HEK293 (cell line): ENCODE measurements around the gene ZNF597.

Experiments
- CTCF ChIA-PET: fragments of 350-600 bp; formaldehyde crosslinking; extraction: SDS; loops from one replicate; lab custom pipeline; 2021; ENCODE audit warnings: antibody characterized with exemption; lab: Yijun Ruan, JAX
- POLR2A ChIA-PET: fragments of 300-600 bp; formaldehyde crosslinking; extraction: SDS; loops from one replicate; lab custom pipeline; 2020; ENCODE audit warnings: antibody characterized with exemption, inconsistent platforms; lab: Yijun Ruan, JAX
- H3K27ac ChIP-seq: fragments of 200-500 bp; sonication (Bioruptor generic); 2 replicates; pipeline ENCODE4 v1.5.1; 2014; ENCODE audit warnings: low read depth, low read length, control low read depth, inconsistent platforms; ENCODE audit errors: extremely low read depth
- H3K36me3 ChIP-seq, 2 experiments: fragments of 200-500 bp in 1 of 2; sonication (Bioruptor generic) in 1 of 2; 1 replicate in 1 of 2; 2 replicates in 1 of 2; pipeline ENCODE4 v1.5.1; 2014 to 2017; ENCODE audit warnings: inconsistent platforms in 2 of 2, low read length in 2 of 2; ENCODE audit not compliant: control insufficient read depth in 2 of 2, insufficient read depth in 1 of 2
- H3K4me1 ChIP-seq: fragments of 200-500 bp; sonication (Bioruptor generic); 2 replicates; pipeline ENCODE4 v1.5.1; 2014; ENCODE audit warnings: mild to moderate bottlenecking, low read length, inconsistent platforms; ENCODE audit not compliant: control insufficient read depth, insufficient read depth
- H3K4me3 ChIP-seq: 2 replicates; pipeline ENCODE4 v1.5.1; 2011; ENCODE audit warnings: low read depth, mild to moderate bottlenecking, control low read depth, low read length, moderate library complexity
- H3K9me3 ChIP-seq: fragments of 200-500 bp; sonication (Bioruptor generic); 2 replicates; pipeline ENCODE4 v1.5.1; 2014; ENCODE audit warnings: low read depth, low read length, inconsistent platforms; ENCODE audit not compliant: control insufficient read depth, insufficient read depth
- BCL11B ChIP-seq: fragments of 450-650 bp; formaldehyde crosslinking; IDR thresholded peaks from 2 replicates; pipeline ENCODE4 v1.5.1; 2016; ENCODE audit warnings: low read depth, missing biosample characterization, missing genetic modification characterization
- GLIS1 ChIP-seq: fragments of 450-650 bp; formaldehyde crosslinking; IDR thresholded peaks from 2 replicates; pipeline ENCODE4 v1.5.1; 2016; ENCODE audit warnings: missing biosample characterization, missing genetic modification characterization
- HIC1 ChIP-seq: fragments of 450-650 bp; formaldehyde crosslinking; IDR thresholded peaks from 2 replicates; pipeline ENCODE4 v1.5.1; 2016; ENCODE audit warnings: missing biosample characterization, missing genetic modification characterization
- HOXA7 ChIP-seq: sonication (generic); formaldehyde crosslinking; IDR thresholded peaks from 2 replicates; pipeline ENCODE4 v1.8.1; 2022; ENCODE audit warnings: missing genetic modification reagents, borderline replicate concordance
- OSR2 ChIP-seq: fragments of 450-650 bp; formaldehyde crosslinking; IDR thresholded peaks from 2 replicates; pipeline ENCODE4 v1.5.1; 2016; ENCODE audit warnings: missing biosample characterization, missing genetic modification characterization
- TSHZ1 ChIP-seq: fragments of 450-650 bp; formaldehyde crosslinking; IDR thresholded peaks from 2 replicates; pipeline ENCODE4 v1.5.1; 2016; ENCODE audit warnings: missing biosample characterization, missing genetic modification characterization, borderline replicate concordance
- YY2 ChIP-seq: fragments of 450-650 bp; formaldehyde crosslinking; IDR thresholded peaks from 2 replicates; pipeline ENCODE4 v1.5.1; 2016; ENCODE audit warnings: missing biosample characterization, missing genetic modification characterization
- ZBTB20 ChIP-seq: fragments of 450-650 bp; formaldehyde crosslinking; IDR thresholded peaks from 2 replicates; pipeline ENCODE4 v1.5.1; 2016; ENCODE audit warnings: missing biosample characterization, missing genetic modification characterization
- ZBTB21 ChIP-seq: fragments of 450-650 bp; formaldehyde crosslinking; IDR thresholded peaks from 2 replicates; pipeline ENCODE4 v1.5.1; 2017; ENCODE audit warnings: missing biosample characterization, missing genetic modification characterization
- ZBTB7A ChIP-seq: fragments of 450-650 bp; formaldehyde crosslinking; IDR thresholded peaks from 2 replicates; pipeline ENCODE4 v1.5.1; 2016; ENCODE audit warnings: low read depth, missing biosample characterization, missing genetic modification characterization
- ZNF140 ChIP-seq: fragments of 450-650 bp; formaldehyde crosslinking; IDR thresholded peaks from 2 replicates; pipeline ENCODE4 v1.5.1; 2016; ENCODE audit warnings: missing biosample characterization, missing genetic modification characterization
- ZNF302 ChIP-seq: fragments of 450-650 bp; formaldehyde crosslinking; IDR thresholded peaks from 2 replicates; pipeline ENCODE4 v1.5.1; 2016; ENCODE audit warnings: missing biosample characterization, missing genetic modification characterization, low read depth
- ZNF530 ChIP-seq: fragments of 450-650 bp; formaldehyde crosslinking; IDR thresholded peaks from 2 replicates; pipeline ENCODE4 v1.5.1; 2016; ENCODE audit warnings: low read depth, missing biosample characterization, missing genetic modification characterization
- ZNF704 ChIP-seq: fragments of 450-650 bp; formaldehyde crosslinking; IDR thresholded peaks from 2 replicates; pipeline ENCODE4 v1.5.1; 2016; ENCODE audit warnings: missing biosample characterization, missing genetic modification characterization
- ZNF747 ChIP-seq: fragments of 450-650 bp; formaldehyde crosslinking; IDR thresholded peaks from 2 replicates; pipeline ENCODE4 v1.5.1; 2016; ENCODE audit warnings: missing biosample characterization, missing genetic modification characterization
- ZNF776 ChIP-seq: fragments of 450-650 bp; formaldehyde crosslinking; IDR thresholded peaks from 2 replicates; pipeline ENCODE4 v1.5.0; 2017; ENCODE audit warnings: missing biosample characterization, missing genetic modification characterization, borderline replicate concordance
- ZSCAN5A ChIP-seq: fragments of 450-650 bp; formaldehyde crosslinking; IDR thresholded peaks from 2 replicates; pipeline ENCODE4 v1.5.1; 2016; ENCODE audit warnings: missing biosample characterization, missing genetic modification characterization
- ZXDB ChIP-seq: fragments of 450-650 bp; formaldehyde crosslinking; IDR thresholded peaks from 2 replicates; pipeline ENCODE4 v1.5.1; 2016; ENCODE audit warnings: missing biosample characterization, missing genetic modification characterization
- TF ChIP-seq, protein P1 (sequence below): fragments of 450-650 bp; formaldehyde crosslinking; IDR thresholded peaks from 2 replicates; pipeline ENCODE4 v1.5.1; 2016; ENCODE audit warnings: missing biosample characterization, missing genetic modification characterization
- TF ChIP-seq, protein P2 (sequence below): fragments of 450-650 bp; formaldehyde crosslinking; IDR thresholded peaks from 2 replicates; pipeline ENCODE4 v1.5.1; 2017; ENCODE audit warnings: missing biosample characterization, missing genetic modification characterization

The ZNF597 gene

DNA sequence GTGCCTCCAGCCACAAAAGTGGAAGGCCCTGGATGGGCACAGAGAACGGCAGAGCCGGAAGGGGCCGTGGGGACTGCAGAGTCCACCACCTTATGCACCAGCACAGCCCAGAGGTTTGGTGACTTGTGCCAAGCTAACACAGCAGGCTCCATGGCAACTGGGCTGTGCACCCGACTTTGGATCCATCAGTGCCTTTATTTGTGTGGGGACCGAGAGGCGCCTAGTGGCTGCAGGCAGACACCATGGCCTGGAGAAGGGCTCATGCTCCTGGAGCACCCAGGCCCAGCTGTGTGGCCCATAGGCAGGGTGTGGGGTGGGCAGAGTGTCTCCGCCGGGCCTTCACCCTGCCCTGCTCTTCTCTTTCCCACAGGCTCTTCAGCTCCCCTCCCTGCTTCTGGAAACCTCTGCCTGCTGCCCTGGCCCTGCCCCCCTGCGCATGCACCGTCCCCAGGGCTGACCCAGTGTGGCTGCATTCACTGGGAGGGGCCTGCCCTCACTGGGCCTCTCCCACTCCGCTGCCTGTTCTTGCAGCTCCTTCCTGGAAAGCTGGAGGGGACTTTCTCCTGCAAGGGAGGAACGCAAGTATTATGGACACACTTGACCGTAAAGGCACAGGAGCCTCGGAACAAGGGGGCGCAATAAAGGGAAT is 41.9 kb upstream of the ZNF597 start:
- TF ChIP-seq HOXA7 (CRISPR knock-in tag) (no peak), GLIS1 (tag by site-specific recombination) (no peak), TSHZ1 (tag by site-specific recombination) (no peak), ZNF140 (no peak), ZNF776 (tag by site-specific recombination) (no peak), ZNF530 (tag by site-specific recombination) (no peak), ZBTB20 (tag by site-specific recombination) (no peak)
- TF ChIP-seq, protein P1, sequence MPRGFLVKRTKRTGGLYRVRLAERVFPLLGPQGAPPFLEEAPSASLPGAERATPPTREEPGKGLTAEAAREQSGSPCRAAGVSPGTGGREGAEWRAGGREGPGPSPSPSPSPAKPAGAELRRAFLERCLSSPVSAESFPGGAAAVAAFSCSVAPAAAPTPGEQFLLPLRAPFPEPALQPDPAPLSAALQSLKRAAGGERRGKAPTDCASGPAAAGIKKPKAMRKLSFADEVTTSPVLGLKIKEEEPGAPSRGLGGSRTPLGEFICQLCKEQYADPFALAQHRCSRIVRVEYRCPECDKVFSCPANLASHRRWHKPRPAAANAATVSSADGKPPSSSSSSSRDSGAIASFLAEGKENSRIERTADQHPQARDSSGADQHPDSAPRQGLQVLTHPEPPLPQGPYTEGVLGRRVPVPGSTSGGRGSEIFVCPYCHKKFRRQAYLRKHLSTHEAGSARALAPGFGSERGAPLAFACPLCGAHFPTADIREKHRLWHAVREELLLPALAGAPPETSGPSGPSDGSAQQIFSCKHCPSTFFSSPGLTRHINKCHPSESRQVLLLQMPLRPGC (tag by site-specific recombination), result no peak
- TF ChIP-seq, all 188 proteins: peak for 0
- Histone ChIP-seq H3K4me1 (no peaks in the 10 kb centered on the region), H3K27ac (no peak overlapping the region), H3K9me3 (no peaks in the 10 kb centered on the region), H3K4me3 (no peak overlapping the region), H3K36me3 (peaks cover 0 to 71% of the 10 kb centered on the region in 2 experiments; a peak in 2 of 3 replicates)
- ChIA-PET CTCF (no interaction called here), POLR2A (no interaction called here)

DNA sequence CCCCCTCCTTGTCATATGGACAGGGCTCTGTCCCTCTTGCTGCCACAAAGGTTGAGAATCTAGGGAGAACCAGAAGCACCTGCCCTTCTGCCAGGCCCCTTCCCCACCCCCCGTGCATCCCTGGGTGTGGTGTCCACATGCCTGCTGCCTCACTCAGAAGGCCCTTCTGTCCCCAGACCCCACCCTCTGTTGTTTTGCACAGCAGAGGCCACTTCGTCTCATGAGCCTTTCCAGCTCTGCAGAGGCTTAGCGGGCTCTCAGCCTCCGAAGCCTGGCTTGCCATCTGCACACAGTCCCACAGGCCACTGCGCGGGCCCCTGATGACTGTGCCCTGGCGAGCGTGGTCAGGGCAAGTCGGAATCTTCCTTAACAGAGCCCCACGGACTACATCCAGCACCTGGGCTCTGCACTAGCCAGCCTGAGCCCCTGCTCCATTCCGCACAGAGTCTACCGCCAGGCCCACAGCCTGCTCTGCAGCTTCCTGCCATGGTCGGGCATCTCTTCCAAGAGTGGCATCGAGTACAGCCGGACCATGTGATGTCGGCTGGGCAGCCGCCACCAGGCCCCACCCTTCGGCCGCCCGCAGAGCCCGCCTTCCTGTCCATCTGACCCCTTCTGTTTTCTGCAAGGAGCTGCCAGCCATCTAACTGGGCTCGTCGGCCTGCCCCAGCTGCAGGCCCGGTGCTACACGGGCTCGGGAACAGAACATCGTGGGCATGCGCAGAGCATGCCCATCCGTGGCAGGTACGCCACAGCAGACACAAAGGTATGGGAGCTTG is 41.2 kb upstream of the ZNF597 start:
- POLR2A ChIA-PET, result no interaction called here
- Histone ChIP-seq H3K27ac (no peak overlapping the region), H3K4me3 (no peak overlapping the region), H3K4me1 (no peaks in the 10 kb centered on the region), H3K9me3 (no peaks in the 10 kb centered on the region), H3K36me3 (peaks cover 0 to 76% of the 10 kb centered on the region in 2 experiments; a peak in 2 of 3 replicates)
- CTCF ChIA-PET, result no interaction called here
- TF ChIP-seq ZNF302 (no peak), YY2 (no peak), OSR2 (tag by site-specific recombination) (no peak), ZBTB21 (tag by site-specific recombination) (no peak), ZBTB20 (tag by site-specific recombination) (no peak), ZNF704 (tag by site-specific recombination) (no peak), BCL11B (tag by site-specific recombination) (no peak), HIC1 (tag by site-specific recombination) (no peak), ZNF747 (tag by site-specific recombination) (no peak), ZXDB (tag by site-specific recombination) (no peak), ZSCAN5A (tag by site-specific recombination) (no peak), ZBTB7A (tag by site-specific recombination) (no peak)
- TF ChIP-seq, protein P2, sequence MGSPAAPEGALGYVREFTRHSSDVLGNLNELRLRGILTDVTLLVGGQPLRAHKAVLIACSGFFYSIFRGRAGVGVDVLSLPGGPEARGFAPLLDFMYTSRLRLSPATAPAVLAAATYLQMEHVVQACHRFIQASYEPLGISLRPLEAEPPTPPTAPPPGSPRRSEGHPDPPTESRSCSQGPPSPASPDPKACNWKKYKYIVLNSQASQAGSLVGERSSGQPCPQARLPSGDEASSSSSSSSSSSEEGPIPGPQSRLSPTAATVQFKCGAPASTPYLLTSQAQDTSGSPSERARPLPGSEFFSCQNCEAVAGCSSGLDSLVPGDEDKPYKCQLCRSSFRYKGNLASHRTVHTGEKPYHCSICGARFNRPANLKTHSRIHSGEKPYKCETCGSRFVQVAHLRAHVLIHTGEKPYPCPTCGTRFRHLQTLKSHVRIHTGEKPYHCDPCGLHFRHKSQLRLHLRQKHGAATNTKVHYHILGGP, result no peak
